GM12892 (cell line): ENCODE data around the gene MYO15A.

Experiments used
- DNase-seq: peaks from one replicate; pipeline ENCODE4 v3.0.0; 2011; ENCODE audit not compliant: insufficient read length
- FAIRE-seq: peaks from 2 replicates; lab custom pipeline; 2011; peaks lifted over from hg19 to GRCh38; lab: Jason Lieb, UNC
- POLR2A ChIP-seq: IDR thresholded peaks from 2 replicates; pipeline ENCODE4 v1.6.1; 2011; ENCODE audit warnings: low read depth, low read length, control low read depth
- POLR2AphosphoS5 ChIP-seq: IDR thresholded peaks from 2 replicates; pipeline ENCODE4 v1.6.1; 2011; ENCODE audit warnings: low read depth, low read length, control low read depth
- TAF1 ChIP-seq: IDR thresholded peaks from 2 replicates; pipeline ENCODE4 v1.6.1; 2011; ENCODE audit warnings: low read depth, mild to moderate bottlenecking, control low read depth, low read length, borderline replicate concordance

Gene MYO15A

GRCh38 chr17:18217412-18218015 is 109.0 kb downstream of the MYO15A start:
- TF ChIP-seq POLR2AphosphoS5 (no peak), POLR2A (no peak), TAF1 (no peak)
- peak; percentile 75 for DNase-seq
- FAIRE-seq: peak; percentile 92

- DNase-seq (no peak), FAIRE-seq (no peak)
- TF ChIP-seq POLR2AphosphoS5 (no peak), TAF1 (no peak), POLR2A (no peak)
Measured at GRCh38 chr17:18218756-18219415, 110.3 kb downstream of the MYO15A start.

GRCh38 chr17:18224053-18224386 is 115.5 kb downstream of the MYO15A start:
- no peak for TF ChIP-seq TAF1
- TF ChIP-seq POLR2AphosphoS5: no peak
- DNase-seq: no peak
- FAIRE-seq: no peak

GRCh38 chr17:18224387-18225120 is 116.0 kb downstream of the MYO15A start:
- FAIRE-seq (no peak), DNase-seq (no peak)
- TF ChIP-seq TAF1: no peak
- no peak for TF ChIP-seq POLR2AphosphoS5
- TF ChIP-seq POLR2A: no peak

GRCh38 chr17:18225121-18225641 is 116.6 kb downstream of the MYO15A start, which contains the start of gene LLGL1:
Gene LLGL1, plus strand, starts transcription at chr17:18225635. Its CDS starts 48 bp downstream, at chr17:18225683.
- TF ChIP-seq TAF1: no peak
- no peak for TF ChIP-seq POLR2AphosphoS5
- TF ChIP-seq POLR2A: no peak
- FAIRE-seq (peak; percentile 97), DNase-seq (peak; percentile 100)

GRCh38 chr17:18225642-18226283 is 117.2 kb downstream of the MYO15A start:
- DNase-seq (no peak), FAIRE-seq (peak; percentile 21)
- TF ChIP-seq POLR2AphosphoS5 (no peak), POLR2A (no peak), TAF1 (no peak)

- no peak for DNase-seq
- no peak for FAIRE-seq
- no peak for TF ChIP-seq POLR2AphosphoS5
- TF ChIP-seq TAF1: no peak
- TF ChIP-seq POLR2A: no peak
Measured at GRCh38 chr17:18226284-18226945, 117.9 kb downstream of the MYO15A start.

GRCh38 chr17:18227635-18228034 is 119.1 kb downstream of the MYO15A start:
- DNase-seq (no peak), FAIRE-seq (no peak)
- TF ChIP-seq POLR2A (no peak), TAF1 (no peak), POLR2AphosphoS5 (no peak)

- FAIRE-seq: no peak
- no peak for TF ChIP-seq POLR2AphosphoS5
- no peak for TF ChIP-seq TAF1
- TF ChIP-seq POLR2A: no peak
Measured at GRCh38 chr17:18228176-18228682, 119.7 kb downstream of the MYO15A start.

GRCh38 chr17:18229254-18229653 is 120.7 kb downstream of the MYO15A start:
- TF ChIP-seq TAF1 (no peak), POLR2A (no peak)
- FAIRE-seq: no peak
- no peak for DNase-seq

More at GRCh38 chr17:18228176-18228682, 119.7 kb downstream of the MYO15A start:
- no peak for DNase-seq
